GM18505 (cell line): ENCODE measurements around the gene F5.

ENCODE experiments used
- ATAC-seq: cut with Tn5 transposase; IDR thresholded peaks from one replicate; pipeline ENCODE4 v1.9.1; 2021; ENCODE audit not compliant: unreplicated experiment
- POLR2A ChIP-seq: IDR thresholded peaks from 4 replicates; pipeline ENCODE4 v1.6.1; 2011; ENCODE audit warnings: borderline replicate concordance; ENCODE audit not compliant: insufficient read depth, insufficient read length; ENCODE audit errors: extremely low read depth

F5 gene

DNA sequence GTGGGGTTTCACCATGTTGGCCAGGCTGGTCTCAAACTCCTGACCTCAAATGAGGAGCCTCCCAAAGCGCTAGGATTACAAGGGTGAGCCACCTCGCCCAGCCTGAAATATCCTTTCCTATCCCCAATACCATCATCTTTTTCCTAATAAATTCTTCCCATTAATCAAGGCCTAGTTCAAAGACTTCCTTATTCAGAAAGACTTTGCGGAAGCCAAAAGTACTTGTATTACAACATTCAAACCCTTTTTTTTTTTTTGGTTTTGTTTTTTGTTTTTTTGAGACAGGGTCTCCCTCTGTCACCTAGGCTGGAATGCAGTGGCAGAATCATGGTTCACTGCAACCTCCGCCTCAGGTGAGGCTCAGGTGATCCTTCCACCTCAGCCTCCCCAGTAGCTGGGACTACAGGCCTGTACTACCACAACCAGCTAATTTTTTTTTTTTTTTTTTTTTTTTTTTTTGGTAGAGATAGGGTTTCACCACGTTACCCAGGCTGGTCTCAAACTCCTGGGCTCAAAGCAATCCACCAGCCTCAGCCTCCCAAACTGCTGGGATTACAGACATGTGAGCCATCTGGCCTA lies 108.1 kb downstream of the F5 start:
- no peak for TF ChIP-seq POLR2A
- ATAC-seq = no peak

GRCh38 chr1:169475806-169476387 lies 110.4 kb downstream of the F5 start:
- no peak for ATAC-seq

GRCh38 chr1:169474302-169474995 lies 111.8 kb downstream of the F5 start:
- no peak for TF ChIP-seq POLR2A
- ATAC-seq = no peak

More at GRCh38 chr1:169475806-169476387, 110.4 kb downstream of the F5 start:
- TF ChIP-seq POLR2A = no peak

- TF ChIP-seq POLR2A = no peak
- ATAC-seq = no peak
Measured at GRCh38 chr1:169473347-169473746, 112.9 kb downstream of the F5 start.

DNA sequence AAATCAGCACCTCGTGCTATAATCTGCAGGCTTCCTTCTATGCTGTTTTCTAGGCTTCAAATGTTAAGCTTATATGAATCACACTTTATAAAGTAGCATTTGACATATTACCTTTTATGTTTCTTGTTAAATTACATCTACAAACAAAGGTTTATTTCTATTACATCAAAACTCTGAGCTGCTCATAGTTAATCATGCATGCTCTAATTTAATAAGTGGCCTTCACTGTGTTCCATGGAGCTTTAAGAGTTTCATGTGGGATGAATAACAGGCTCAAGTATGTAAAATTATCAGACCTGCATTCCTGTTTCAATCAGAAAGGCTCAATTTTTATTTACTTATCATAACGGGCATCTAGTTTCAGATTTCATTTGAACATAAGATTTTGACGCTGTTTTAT lies 113.5 kb downstream of the F5 start:
- TF ChIP-seq POLR2A = no peak
- no peak for ATAC-seq

DNA sequence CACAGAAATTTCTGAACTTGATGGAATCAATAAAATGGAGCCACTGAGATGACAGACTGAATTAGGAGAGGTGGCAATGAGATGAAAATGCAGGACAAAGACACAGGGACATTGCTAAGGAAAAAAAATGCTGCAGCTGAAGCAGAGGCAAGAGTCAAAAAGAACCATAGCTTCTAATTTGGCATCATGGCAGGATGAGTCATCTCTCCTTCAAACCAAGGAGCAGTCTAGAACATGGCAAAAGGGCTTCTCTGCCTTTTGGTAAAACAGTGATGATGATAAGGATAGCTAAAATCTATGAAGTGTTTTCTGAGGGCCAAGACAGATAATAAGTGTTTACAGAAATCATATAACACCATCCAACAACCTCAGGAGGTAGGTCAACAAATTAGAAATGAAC lies 117.3 kb downstream of the F5 start:
- ATAC-seq = no peak
- TF ChIP-seq POLR2A = no peak

GRCh38 chr1:169466259-169467230 lies 119.7 kb downstream of the F5 start:
- ATAC-seq = no peak
- no peak for TF ChIP-seq POLR2A

- no peak for ATAC-seq
Measured at GRCh38 chr1:169465281-169465680, 121.0 kb downstream of the F5 start.

More at GRCh38 chr1:169465281-169465680, 121.0 kb downstream of the F5 start:
- no peak for TF ChIP-seq POLR2A
